ENCODE measurements around the gene PDIA5. TPM values are rescaled to one million over a fixed set of nuclear protein-coding genes. Genes with fewer than 3 reads are reported as not detected.
"Not testable (repeated sequence)": the region's sequence is repeated elsewhere in the genome, so short reads cannot be mapped to it uniquely, and the experiment has no call there.

PDIA5 gene
- total and polyA plus RNA-seq, 8 donors = 19.8 to 29.3 (median 25.7) TPM

DNA sequence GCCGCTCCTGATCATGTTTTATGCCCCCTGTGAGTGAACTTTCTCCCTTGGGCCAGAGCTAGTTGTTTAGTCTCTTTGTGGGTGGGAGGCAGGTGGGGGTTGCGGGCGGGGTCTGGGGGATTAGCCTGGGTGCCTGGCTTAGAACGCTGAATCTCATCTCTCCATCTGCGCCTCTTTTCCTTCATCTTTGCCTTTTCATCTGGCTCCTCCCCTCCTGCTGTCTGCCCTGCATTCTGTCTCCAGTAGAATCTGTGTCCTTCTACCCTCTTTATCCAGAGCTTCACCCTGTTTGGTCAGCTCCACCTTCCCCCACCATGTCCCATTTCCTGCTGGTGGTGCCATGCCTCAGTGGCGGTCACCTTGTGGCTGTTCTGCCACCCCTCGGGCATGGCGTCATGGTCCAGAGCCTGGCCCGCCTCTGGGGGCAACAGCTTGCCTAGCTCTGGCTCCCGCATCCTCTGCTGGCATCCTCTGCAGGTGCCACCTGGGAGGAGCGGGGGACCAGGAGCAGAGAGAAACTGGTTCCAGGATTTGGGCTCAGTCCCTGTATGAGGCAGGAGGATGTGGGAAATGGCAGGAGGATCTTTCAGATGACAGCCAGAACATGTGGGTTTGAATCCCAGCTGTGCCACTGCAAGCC, 44.3 kb downstream of the PDIA5 start:
- Histone ChIP-seq H3K27me3 (no peaks in the 10 kb centered on the region), H3K27ac (no peak overlapping the region), H3K36me3 (peaks cover 0 to 19% (median 3%) of the 10 kb centered on the region in 3 donors), H3K4me1 (no peaks in the 10 kb centered on the region), H3K9me3 (no peaks in the 10 kb centered on the region), H3K4me3 (no peak overlapping the region)
- FAIRE-seq = no peak
- no peak for ATAC-seq
- TF ChIP-seq, protein P1, sequence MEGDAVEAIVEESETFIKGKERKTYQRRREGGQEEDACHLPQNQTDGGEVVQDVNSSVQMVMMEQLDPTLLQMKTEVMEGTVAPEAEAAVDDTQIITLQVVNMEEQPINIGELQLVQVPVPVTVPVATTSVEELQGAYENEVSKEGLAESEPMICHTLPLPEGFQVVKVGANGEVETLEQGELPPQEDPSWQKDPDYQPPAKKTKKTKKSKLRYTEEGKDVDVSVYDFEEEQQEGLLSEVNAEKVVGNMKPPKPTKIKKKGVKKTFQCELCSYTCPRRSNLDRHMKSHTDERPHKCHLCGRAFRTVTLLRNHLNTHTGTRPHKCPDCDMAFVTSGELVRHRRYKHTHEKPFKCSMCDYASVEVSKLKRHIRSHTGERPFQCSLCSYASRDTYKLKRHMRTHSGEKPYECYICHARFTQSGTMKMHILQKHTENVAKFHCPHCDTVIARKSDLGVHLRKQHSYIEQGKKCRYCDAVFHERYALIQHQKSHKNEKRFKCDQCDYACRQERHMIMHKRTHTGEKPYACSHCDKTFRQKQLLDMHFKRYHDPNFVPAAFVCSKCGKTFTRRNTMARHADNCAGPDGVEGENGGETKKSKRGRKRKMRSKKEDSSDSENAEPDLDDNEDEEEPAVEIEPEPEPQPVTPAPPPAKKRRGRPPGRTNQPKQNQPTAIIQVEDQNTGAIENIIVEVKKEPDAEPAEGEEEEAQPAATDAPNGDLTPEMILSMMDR (IDR thresholded peaks at IDR 0.05) = no peak
- DNase-seq = peak in 1 of 6 donors; percentile 49
- intact Hi-C loops (cut with DNase I) = no loop called here
- 95 to 96% methylated on average over 11 of the region's 11 CpGs for WGBS, 2 donors

DNA sequence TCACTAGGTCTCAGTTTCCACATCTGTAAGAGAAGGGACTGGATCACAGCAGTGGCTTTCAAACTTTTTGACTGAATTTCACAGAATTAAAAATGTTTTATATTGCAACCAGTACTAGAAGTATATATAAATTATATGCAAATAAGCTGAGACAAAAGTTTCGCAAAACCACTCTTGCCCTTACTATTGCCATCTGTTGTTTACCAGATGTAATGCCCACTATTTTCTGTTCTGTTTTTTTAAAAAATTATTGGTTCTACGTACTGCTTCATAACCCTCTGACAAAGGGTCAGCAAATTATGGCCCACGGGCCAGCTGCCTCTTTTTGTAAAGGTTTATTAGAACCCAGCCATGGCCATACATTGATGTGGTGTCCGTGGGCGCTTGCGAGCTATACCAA, 44.8 kb downstream of the PDIA5 start:
- no peak for ATAC-seq
- DNase-seq = no peak
- WGBS, 2 donors = 96 to 97% methylated on average over 6 of the region's 6 CpGs
- Histone ChIP-seq H3K36me3 (peaks cover 0 to 25% (median 3%) of the 10 kb centered on the region in 3 donors), H3K27ac (no peak overlapping the region), H3K4me3 (no peak overlapping the region), H3K27me3 (no peaks in the 10 kb centered on the region), H3K4me1 (no peaks in the 10 kb centered on the region), H3K9me3 (no peaks in the 10 kb centered on the region)
- TF ChIP-seq, protein P1 (IDR thresholded peaks at IDR 0.05) = no peak
- intact Hi-C loops (cut with DNase I) = no loop called here
- FAIRE-seq = no peak

DNA sequence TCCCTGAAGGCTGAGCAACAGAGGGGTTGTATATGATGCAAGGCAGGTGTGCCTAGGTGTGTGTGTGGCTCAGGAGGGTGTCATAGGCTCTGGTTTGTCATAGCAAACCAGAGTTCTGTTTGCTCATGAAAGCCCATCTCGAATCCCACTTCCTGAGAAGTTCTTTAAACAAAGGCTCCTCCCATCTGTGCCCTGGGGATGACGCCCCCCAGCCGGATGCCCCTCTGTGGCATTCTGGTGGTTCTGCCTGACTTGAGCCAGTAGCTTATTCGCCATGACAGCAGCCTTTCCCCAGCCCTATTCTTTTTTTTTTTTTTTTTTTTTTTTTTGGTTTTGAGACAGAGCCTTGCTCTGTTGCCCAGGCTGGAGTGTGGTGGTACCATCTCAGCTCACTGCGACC, 45.4 kb downstream of the PDIA5 start:
- Histone ChIP-seq H3K27me3 (no peaks in the 10 kb centered on the region), H3K4me3 (no peak overlapping the region), H3K4me1 (no peaks in the 10 kb centered on the region), H3K9me3 (no peaks in the 10 kb centered on the region), H3K27ac (no peak overlapping the region), H3K36me3 (peaks cover 0 to 25% (median 3%) of the 10 kb centered on the region in 3 donors)
- intact Hi-C loops (cut with DNase I) = no loop called here
- 90 to 91% methylated on average over 5 of the region's 5 CpGs for WGBS, 2 donors
- ATAC-seq = no peak
- FAIRE-seq = no peak
- TF ChIP-seq, protein P1 (IDR thresholded peaks at IDR 0.05) = no peak
- DNase-seq = no peak

DNA sequence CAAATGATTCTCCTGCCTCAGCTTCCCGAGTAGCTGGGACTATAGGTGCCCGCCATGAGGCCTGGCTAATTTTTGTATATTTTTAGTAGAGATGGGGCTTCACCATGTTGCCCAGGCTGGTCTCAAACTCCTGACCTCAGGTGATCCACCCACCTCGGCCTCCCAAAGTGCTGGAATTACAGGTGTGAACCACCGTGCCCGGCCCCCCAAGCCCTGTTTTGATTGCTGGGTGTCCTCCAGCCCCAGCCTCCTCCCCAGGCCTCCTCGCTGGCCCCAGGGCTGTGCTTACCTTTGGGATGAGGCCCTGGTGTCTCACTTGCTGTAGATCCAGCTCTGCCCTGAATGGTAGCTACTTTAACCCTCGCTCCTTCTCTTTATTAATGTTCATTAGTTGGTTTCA, 45.8 kb downstream of the PDIA5 start:
- H3K27me3 ChIP-seq; FAIRE-seq; intact Hi-C loops (cut with DNase I); H3K9me3 ChIP-seq; H3K4me1 ChIP-seq; ATAC-seq; H3K27ac ChIP-seq; H3K4me3 ChIP-seq: not testable (repeated sequence)
- peaks cover 0 to 25% (median 7%) of the 10 kb centered on the region in 3 donors for H3K36me3 ChIP-seq
- peak in 1 of 6 donors; percentile 28 for DNase-seq
- WGBS, 2 donors = 97 to 100% methylated on average over 7 of the region's 7 CpGs

DNA sequence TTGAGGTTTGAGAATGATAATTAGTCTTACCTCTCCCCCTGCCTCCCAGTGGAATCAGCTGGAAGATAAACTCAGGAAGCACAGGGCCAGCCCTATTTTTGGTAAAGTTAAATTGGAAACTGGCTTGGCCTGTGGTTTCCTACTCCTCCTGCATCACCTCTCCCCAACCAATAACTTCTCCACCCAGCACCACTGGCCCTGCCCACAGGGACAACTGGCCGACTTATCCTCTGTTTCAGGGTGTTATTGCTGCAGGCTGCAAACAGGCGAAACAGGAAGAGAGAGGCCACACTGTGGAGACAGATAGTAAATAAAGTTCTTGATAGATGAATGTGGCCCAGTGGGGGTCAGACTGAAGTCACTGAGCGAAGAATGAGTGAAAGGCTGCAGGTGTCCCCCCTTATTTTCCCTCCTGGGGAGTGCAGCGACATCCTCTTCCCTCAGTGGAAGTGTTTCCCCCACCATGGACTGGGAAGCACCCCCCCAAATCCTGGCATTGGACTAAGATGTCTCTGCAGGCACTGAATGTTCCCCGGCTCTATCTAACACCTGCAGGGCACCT, 47.1 kb downstream of the PDIA5 start:
- H3K27me3 ChIP-seq = no peaks in the 10 kb centered on the region
- FAIRE-seq (no peak), DNase-seq (no peak), ATAC-seq (peak in 2 of 4 donors; percentile 43 to 74)
- peaks cover 0 to 35% (median 10%) of the 10 kb centered on the region in 3 donors for H3K36me3 ChIP-seq
- no peaks in the 10 kb centered on the region for H3K9me3 ChIP-seq
- no peak overlapping the region for H3K27ac ChIP-seq
- no peak overlapping the region for H3K4me3 ChIP-seq
- WGBS, 2 donors = 71 to 82% methylated on average over 5 of the region's 5 CpGs
- TF ChIP-seq, protein P1 (IDR thresholded peaks at IDR 0.05) = no peak
- intact Hi-C loops (cut with DNase I) = no loop called here
- H3K4me1 ChIP-seq = no peaks in the 10 kb centered on the region
